Measurements from ENCODE around the gene TNK1.

DNA sequence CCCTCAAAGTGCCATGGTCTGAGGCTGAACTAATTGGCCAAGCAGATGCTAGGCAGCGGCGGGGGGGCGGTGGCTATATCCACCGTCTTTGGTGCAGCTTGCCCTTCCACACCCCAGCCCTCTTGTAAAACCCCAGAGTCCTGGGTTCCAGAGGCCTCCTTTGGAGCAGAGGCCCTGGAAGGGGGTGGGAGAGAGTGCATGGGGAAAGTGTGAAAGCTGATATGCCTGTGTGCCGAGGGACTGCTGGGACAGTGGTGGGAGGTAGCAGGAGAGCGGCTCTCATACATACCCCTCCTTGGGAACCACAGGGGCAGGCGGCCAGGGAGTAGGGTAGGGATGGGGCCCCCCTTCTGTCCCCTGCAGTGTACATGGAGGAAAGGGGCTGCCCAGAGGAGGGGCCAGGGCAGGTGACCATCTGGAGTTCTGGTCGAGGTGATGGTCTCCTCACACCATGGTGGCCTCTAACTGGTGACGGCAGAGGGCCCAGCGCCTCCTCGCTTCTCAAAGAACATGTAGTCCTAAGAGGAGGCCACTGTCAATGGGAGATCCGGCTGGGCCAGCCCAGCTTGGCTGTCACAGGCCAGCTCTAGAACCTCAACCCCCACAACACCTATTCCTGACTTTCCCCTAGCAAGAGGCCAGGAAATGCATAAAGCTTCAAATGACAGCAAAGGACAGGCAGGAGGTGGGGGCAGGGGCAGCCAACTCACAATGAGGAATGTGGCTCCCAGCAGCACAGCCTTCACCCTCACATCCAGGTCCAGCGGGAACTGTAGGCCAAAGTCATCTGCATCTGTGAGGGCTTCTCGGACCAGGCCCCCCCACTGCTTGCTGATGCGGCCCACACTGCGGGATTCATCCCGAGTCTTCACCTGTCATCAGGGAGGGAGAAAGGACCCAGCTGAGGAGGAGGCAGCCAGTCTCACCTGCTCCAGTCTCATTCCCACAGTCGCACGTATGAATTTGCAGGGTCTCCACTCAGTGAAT is 9.3 kb downstream of the TNK1 start:
- TF ChIP-seq, protein P1, sequence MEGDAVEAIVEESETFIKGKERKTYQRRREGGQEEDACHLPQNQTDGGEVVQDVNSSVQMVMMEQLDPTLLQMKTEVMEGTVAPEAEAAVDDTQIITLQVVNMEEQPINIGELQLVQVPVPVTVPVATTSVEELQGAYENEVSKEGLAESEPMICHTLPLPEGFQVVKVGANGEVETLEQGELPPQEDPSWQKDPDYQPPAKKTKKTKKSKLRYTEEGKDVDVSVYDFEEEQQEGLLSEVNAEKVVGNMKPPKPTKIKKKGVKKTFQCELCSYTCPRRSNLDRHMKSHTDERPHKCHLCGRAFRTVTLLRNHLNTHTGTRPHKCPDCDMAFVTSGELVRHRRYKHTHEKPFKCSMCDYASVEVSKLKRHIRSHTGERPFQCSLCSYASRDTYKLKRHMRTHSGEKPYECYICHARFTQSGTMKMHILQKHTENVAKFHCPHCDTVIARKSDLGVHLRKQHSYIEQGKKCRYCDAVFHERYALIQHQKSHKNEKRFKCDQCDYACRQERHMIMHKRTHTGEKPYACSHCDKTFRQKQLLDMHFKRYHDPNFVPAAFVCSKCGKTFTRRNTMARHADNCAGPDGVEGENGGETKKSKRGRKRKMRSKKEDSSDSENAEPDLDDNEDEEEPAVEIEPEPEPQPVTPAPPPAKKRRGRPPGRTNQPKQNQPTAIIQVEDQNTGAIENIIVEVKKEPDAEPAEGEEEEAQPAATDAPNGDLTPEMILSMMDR (conservative IDR thresholded peaks at IDR 0.05): no peak
- no peak for TF ChIP-seq ZFX (IDR thresholded peaks at IDR 0.05)

Measured in C4-2B (cell line).